HG02973 (cell line): Measurements from ENCODE around the gene UQCRFS1.

Source experiments
- ATAC-seq: cut with Tn5 transposase; IDR thresholded peaks from one replicate; pipeline ENCODE4 v1.9.1; 2021; ENCODE audit warnings: moderate library complexity; ENCODE audit not compliant: unreplicated experiment

The UQCRFS1 gene

GRCh38 chr19:29170554-29170953, 42.4 kb downstream of the UQCRFS1 start:
- ATAC-seq: no peak

DNA sequence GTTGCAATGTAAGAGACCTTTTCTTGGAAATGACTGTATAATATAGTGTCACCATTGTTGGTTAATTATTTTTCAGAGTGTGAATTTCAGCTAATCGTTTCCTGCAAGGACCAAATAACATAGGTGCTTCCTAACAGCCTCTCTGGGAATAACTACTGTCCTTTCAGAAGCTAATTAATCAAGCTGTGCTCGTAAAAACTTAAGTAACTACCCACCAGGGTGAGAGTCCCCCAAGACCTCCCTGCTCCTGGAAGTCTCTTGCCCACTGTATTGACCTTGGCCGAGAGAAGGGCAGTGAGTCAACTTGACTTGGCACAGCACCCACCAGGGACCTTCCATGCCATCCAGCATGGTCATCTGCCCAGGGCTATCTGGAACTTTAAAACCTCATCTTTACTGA, 50.3 kb downstream of the UQCRFS1 start:
- ATAC-seq: no peak

- ATAC-seq: no peak
Measured at GRCh38 chr19:29155683-29156082, 57.3 kb downstream of the UQCRFS1 start.
